HepG2 (cell line): ENCODE data around the gene ARHGEF38. TPM values are rescaled to one million over a fixed set of nuclear protein-coding genes. Genes with fewer than 3 reads are reported as not detected.

ENCODE experiments used
- ATAC-seq: fragments of 200-7000 bp; cut with Tn5 transposase; 3 replicates; pipeline ENCODE4 v1.9.1; 2020; ENCODE audit warnings: mild to moderate bottlenecking, moderate library complexity
- BruUV-seq: library from RNA; stranded (reverse); fragments of 400-500 nt; replicated peaks from 2 replicates; lab custom pipeline; 2021; lab: Mats Ljungman, UMichigan
- CTCF ChIA-PET: fragments of 300-600 bp; formaldehyde crosslinking; extraction: SDS; loops from one replicate; lab custom pipeline; 2021; ENCODE audit warnings: low total read pairs, inconsistent platforms, low intra/inter-chr PET ratio; lab: Yijun Ruan, JAX
- POLR2A ChIA-PET: fragments of 350-600 bp; sonication (Branson Sonifier 250); formaldehyde crosslinking; loops from one replicate; lab custom pipeline; 2020; ENCODE audit warnings: antibody characterized with exemption, inconsistent platforms; lab: Yijun Ruan, JAX
- DNase-seq: peaks from one replicate; pipeline ENCODE4 v3.0.0-alpha.2; 2015; ENCODE audit warnings: low spot score
- FAIRE-seq: peaks from 3 replicates; lab custom pipeline; 2011; peaks lifted over from hg19 to GRCh38; lab: Jason Lieb, UNC
- H2AFZ ChIP-seq: one replicate; pipeline ENCODE4 v1.6.1; 2011; ENCODE audit warnings: low read length, inconsistent platforms
- H3K27ac ChIP-seq: fragments of 300-600 bp; 3 replicates; pipeline ENCODE4 v1.8.0; 2011; ENCODE audit warnings: mixed run types, mild to moderate bottlenecking, mixed read lengths, low read length, inconsistent platforms; ENCODE audit not compliant: insufficient read depth; ENCODE audit errors: extremely low read length
- H3K27me3 ChIP-seq, 2 experiments: fragments of 200-600 bp in 1 of 2; 2 replicates in 1 of 2; 3 replicates in 1 of 2; pipeline versions ENCODE4 v1.6.0 to v1.8.0; 2011; ENCODE audit warnings: low read length in 2 of 2, mild to moderate bottlenecking in 2 of 2, moderate library complexity in 2 of 2, inconsistent platforms in 1 of 2; ENCODE audit not compliant: insufficient read depth in 2 of 2, control insufficient read depth in 1 of 2
- H3K36me3 ChIP-seq, 2 experiments: fragments of 200-600 bp in 1 of 2; replicated peaks in 1 of 2; 2 replicates in 1 of 2; 3 replicates in 1 of 2; pipeline versions ENCODE4 v1.5.1 to v1.8.0; 2011; ENCODE audit warnings: low read length in 2 of 2, inconsistent platforms in 1 of 2; ENCODE audit not compliant: insufficient read depth in 2 of 2, control insufficient read depth in 1 of 2
- H3K4me1 ChIP-seq: 2 replicates; pipeline ENCODE4 v1.5.1; 2012; ENCODE audit warnings: low read length, inconsistent platforms; ENCODE audit not compliant: insufficient read depth
- H3K4me2 ChIP-seq: 2 replicates; pipeline ENCODE4 v1.6.0; 2011; ENCODE audit warnings: low read depth, low read length, inconsistent platforms
- H3K4me3 ChIP-seq, 3 experiments: fragments of 200-600 bp in 1 of 3; sonication (generic), shearing (Covaris generic) in 1 of 3; replicated peaks in 1 of 3; 2 replicates each; pipeline ENCODE4 v1.5.1; 2011 to 2016; ENCODE audit warnings: low read length in 3 of 3, inconsistent platforms in 2 of 3, low read depth in 2 of 3, mild to moderate bottlenecking in 2 of 3, control low read depth in 1 of 3, mixed read lengths in 1 of 3; ENCODE audit not compliant: insufficient read depth in 1 of 3
- H3K79me2 ChIP-seq: one replicate; pipeline ENCODE4 v1.6.1; 2011; ENCODE audit warnings: low read length, inconsistent platforms; ENCODE audit not compliant: insufficient read depth
- H3K9ac ChIP-seq: 2 replicates; pipeline ENCODE4 v1.6.0; 2011; ENCODE audit warnings: mild to moderate bottlenecking, low read depth, low read length, inconsistent platforms; ENCODE audit not compliant: insufficient read depth
- H3K9me3 ChIP-seq: 2 replicates; pipeline ENCODE4 v1.5.1; 2012; ENCODE audit warnings: mild to moderate bottlenecking, low read length
- H4K20me1 ChIP-seq: 2 replicates; pipeline ENCODE4 v1.6.0; 2011; ENCODE audit warnings: inconsistent platforms, mild to moderate bottlenecking, low read length, moderate library complexity; ENCODE audit not compliant: insufficient read depth
- ARID4A ChIP-seq: sonication (generic); formaldehyde crosslinking; IDR thresholded peaks from 2 replicates; pipeline ENCODE4 v1.5.0; 2020; ENCODE audit warnings: mild to moderate bottlenecking, missing genetic modification reagents, borderline replicate concordance
- DBP ChIP-seq: sonication (generic); formaldehyde crosslinking; IDR thresholded peaks from 2 replicates; pipeline ENCODE4 v1.4.0; 2020; ENCODE audit warnings: missing genetic modification reagents; ENCODE audit errors: not compliant biosample characterization
- GTF3A ChIP-seq: sonication (generic); formaldehyde crosslinking; conservative IDR thresholded peaks from 2 replicates; pipeline ENCODE4 v1.4.0; 2020; ENCODE audit warnings: mild to moderate bottlenecking, missing genetic modification reagents
- NCOA2 ChIP-seq: sonication (generic); formaldehyde crosslinking; IDR thresholded peaks from 2 replicates; pipeline ENCODE4 v1.8.0; 2022; ENCODE audit warnings: inconsistent platforms
- NFATC3 ChIP-seq: sonication (generic); formaldehyde crosslinking; IDR thresholded peaks from 2 replicates; pipeline ENCODE4 v1.5.1; 2020; ENCODE audit warnings: mild to moderate bottlenecking, missing genetic modification reagents
- NFIB ChIP-seq: sonication (generic); formaldehyde crosslinking; IDR thresholded peaks from 2 replicates; pipeline ENCODE4 v1.9.0; 2021; ENCODE audit warnings: missing genetic modification reagents, mild to moderate bottlenecking, borderline replicate concordance
- NFRKB ChIP-seq: fragments of 450-650 bp; IDR thresholded peaks from 2 replicates; pipeline ENCODE4 v1.6.1; 2017
- RFXAP ChIP-seq: sonication (generic); formaldehyde crosslinking; IDR thresholded peaks from 2 replicates; pipeline ENCODE4 v1.4.0; 2020; ENCODE audit warnings: missing genetic modification reagents, borderline replicate concordance
- TFDP2 ChIP-seq: sonication (generic); formaldehyde crosslinking; IDR thresholded peaks from 2 replicates; pipeline ENCODE4 v1.4.0; 2020; ENCODE audit warnings: missing genetic modification reagents
- ZBTB21 ChIP-seq: sonication (generic); formaldehyde crosslinking; IDR thresholded peaks from 2 replicates; pipeline ENCODE4 v1.4.0; 2020; ENCODE audit warnings: missing genetic modification reagents
- ZBTB7B ChIP-seq: sonication (generic); formaldehyde crosslinking; IDR thresholded peaks from 2 replicates; pipeline ENCODE4 v1.4.0; 2020; ENCODE audit warnings: missing genetic modification reagents
- ZBTB8A ChIP-seq: sonication (generic); formaldehyde crosslinking; IDR thresholded peaks from 2 replicates; pipeline ENCODE4 v1.4.0; 2020; ENCODE audit warnings: mild to moderate bottlenecking, low read depth, missing genetic modification reagents, borderline replicate concordance
- ZNF33B ChIP-seq: sonication (generic); formaldehyde crosslinking; IDR thresholded peaks from 2 replicates; pipeline ENCODE4 v1.5.1; 2020; ENCODE audit warnings: mild to moderate bottlenecking, missing genetic modification reagents
- ZNF75D ChIP-seq: sonication (generic); formaldehyde crosslinking; IDR thresholded peaks from 2 replicates; pipeline ENCODE4 v1.8.1; 2023; ENCODE audit warnings: missing genetic modification reagents, mild to moderate bottlenecking, borderline replicate concordance
- WGBS: methylation state at CpG from one replicate; pipeline ENCODE4 v1.1.6; 2017; ENCODE audit warnings: low lambda C conversion rate; 5-methylcytosine and 5-hydroxymethylcytosine counted together
- in situ Hi-C: cut with HindIII; loops from 2 replicates; pipeline ENCODE4 v1.10.0; 2017; ENCODE audit warnings: low pct_unique_long_range_greater_than_20kb; ENCODE audit not compliant: extremely low pct_ligation_motif_present
- intact Hi-C: fragments of 100-400 bp; cut with micrococcal nuclease; formaldehyde crosslinking; loops from one replicate; pipeline ENCODE4 v1.10.0; 2022; ENCODE audit not compliant: unreplicated experiment
- polyA plus RNA-seq, 8 experiments: library from polyadenylated mRNA; depleted of rRNA in 3 of 8; stranded (reverse) in 7 of 8; unstranded in 1 of 8; fragments of >200 nt; fragmentation: Illumina TruSeq in 4 of 8; extraction: Trizol in 4 of 8; gene quantifications; 2 replicates each; pipeline versions ENCODE4 v1.2.1 to v1.2.3, GENCODE V29; 2011 to 2016; ENCODE audit warnings: low read depth in 4 of 8, missing spikeins in 1 of 8, mixed read lengths in 1 of 8; ENCODE audit not compliant: insufficient read depth in 1 of 8
- total RNA-seq, 5 experiments: library from RNA; depleted of rRNA; stranded (reverse); fragments of >200 nt; fragmentation: Illumina TruSeq; extraction: Trizol; gene quantifications; 2 replicates each; pipeline ENCODE4 v1.2.3, GENCODE V29; 2016; ENCODE audit warnings: low read depth in 1 of 5
- TF ChIP-seq, protein P1 (sequence below): sonication (generic); formaldehyde crosslinking; conservative IDR thresholded peaks from 2 replicates; pipeline ENCODE4 v1.4.0; 2020; ENCODE audit warnings: missing genetic modification reagents

Gene ARHGEF38
- total and polyA plus RNA-seq, 2 of the 13 experiments (the other 11 are each of a cell fraction or from before 2014, with no cell fraction given) = not detected

- WGBS = 0% methylated on average over 1 of the region's 1 CpG
- H3K36me3 ChIP-seq = no peaks in the 10 kb centered on the region
- in situ Hi-C loops = no loop called here
- no peak for TF ChIP-seq ZBTB7B (CRISPR knock-in tag)
- TF ChIP-seq RFXAP (CRISPR knock-in tag) = no peak
- no peak for TF ChIP-seq NCOA2 (CRISPR knock-in tag)
- no peak for TF ChIP-seq ZBTB21 (CRISPR knock-in tag)
- TF ChIP-seq, protein P1, sequence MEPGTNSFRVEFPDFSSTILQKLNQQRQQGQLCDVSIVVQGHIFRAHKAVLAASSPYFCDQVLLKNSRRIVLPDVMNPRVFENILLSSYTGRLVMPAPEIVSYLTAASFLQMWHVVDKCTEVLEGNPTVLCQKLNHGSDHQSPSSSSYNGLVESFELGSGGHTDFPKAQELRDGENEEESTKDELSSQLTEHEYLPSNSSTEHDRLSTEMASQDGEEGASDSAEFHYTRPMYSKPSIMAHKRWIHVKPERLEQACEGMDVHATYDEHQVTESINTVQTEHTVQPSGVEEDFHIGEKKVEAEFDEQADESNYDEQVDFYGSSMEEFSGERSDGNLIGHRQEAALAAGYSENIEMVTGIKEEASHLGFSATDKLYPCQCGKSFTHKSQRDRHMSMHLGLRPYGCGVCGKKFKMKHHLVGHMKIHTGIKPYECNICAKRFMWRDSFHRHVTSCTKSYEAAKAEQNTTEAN = no peak
- TF ChIP-seq ZNF75D (CRISPR knock-in tag) = no peak
- no peak for TF ChIP-seq DBP (CRISPR knock-in tag)
- TF ChIP-seq ZBTB8A (CRISPR knock-in tag) = no peak
- TF ChIP-seq NFRKB = no peak
- TF ChIP-seq NFIB (CRISPR knock-in tag) = no peak
- TF ChIP-seq ZNF33B (CRISPR knock-in tag) = no peak
- no peak for TF ChIP-seq GTF3A (CRISPR knock-in tag)
- TF ChIP-seq TFDP2 (CRISPR knock-in tag) = no peak
- no peak for TF ChIP-seq NFATC3 (CRISPR knock-in tag)
- no peak for TF ChIP-seq ARID4A (CRISPR knock-in tag)
- DNase-seq = no peak
- no peaks in the 10 kb centered on the region for H3K9me3 ChIP-seq
- CTCF ChIA-PET = no interaction called here
- no peak overlapping the region for H3K4me2 ChIP-seq
- H3K27ac ChIP-seq = no peak overlapping the region
- no TSS peak for BruUV-seq
- FAIRE-seq = no peak
- no peak for ATAC-seq
- intact Hi-C loops = no loop called here
- POLR2A ChIA-PET = no interaction called here
- no peak overlapping the region for H3K9ac ChIP-seq
- no peaks in the 10 kb centered on the region for H3K27me3 ChIP-seq
- H3K4me1 ChIP-seq = no peaks in the 10 kb centered on the region
- H4K20me1 ChIP-seq = no peaks in the 10 kb centered on the region
- H2AFZ ChIP-seq = no peak overlapping the region
- H3K4me3 ChIP-seq = no peak overlapping the region
- H3K79me2 ChIP-seq = no peaks in the 10 kb centered on the region
Observed at GRCh38 chr4:105620640-105621323, 68.4 kb downstream of the ARHGEF38 start.
